Cardiac muscle cell (in vitro differentiated cells and primary cell): ENCODE results near the gene COX20. TPM values are rescaled to one million over a fixed set of nuclear protein-coding genes. Genes with fewer than 3 reads are reported as not detected.
A peak's percentile ranks its signal among the peaks of the same experiment; 100 is the strongest.

ENCODE experiments used
- DNase-seq, 2 donors: peaks; one replicate each; pipeline versions ENCODE4 v3.0.0 to v3.0.0-alpha.2; 2010 to 2017; ENCODE audit warnings: low read depth in 1 of 2, low spot score in 1 of 2
- H3K27ac ChIP-seq: fragments of 200-600 bp; sonication (generic); 2 replicates; pipeline ENCODE4 v1.5.1; 2016
- H3K27me3 ChIP-seq: fragments of 200-600 bp; sonication (generic); 2 replicates; pipeline ENCODE4 v1.6.0; 2016; ENCODE audit warnings: control low read depth
- H3K36me3 ChIP-seq: fragments of 200-600 bp; sonication (generic); 2 replicates; pipeline ENCODE4 v1.5.1; 2016; ENCODE audit warnings: control low read depth
- H3K4me1 ChIP-seq: fragments of 200-600 bp; sonication (generic); 2 replicates; pipeline ENCODE4 v1.8.1; 2017; ENCODE audit warnings: low read depth, mild to moderate bottlenecking, mixed run types
- H3K4me3 ChIP-seq: fragments of 200-600 bp; sonication (generic); 2 replicates; pipeline ENCODE4 v1.5.1; 2016; ENCODE audit warnings: mild to moderate bottlenecking
- H3K9me3 ChIP-seq: fragments of 200-600 bp; sonication (generic); 2 replicates; pipeline ENCODE4 v1.5.1; 2017; ENCODE audit warnings: low read depth, mild to moderate bottlenecking, control low read depth
- CTCF ChIP-seq: IDR thresholded peaks from 2 replicates; pipeline ENCODE4 v1.5.1; 2012; ENCODE audit warnings: low read depth, mild to moderate bottlenecking, low read length
- polyA plus RNA-seq: library from polyadenylated mRNA; unstranded; fragments of >200 nt; fragmentation: Nextera tagmentation; extraction: Ambion mirVana; gene quantifications from 2 replicates; pipeline ENCODE4 v1.2.1, GENCODE V29; 2016
- total RNA-seq: library from RNA; depleted of rRNA; stranded (reverse); fragments of >200 nt; gene quantifications from 2 replicates; pipeline ENCODE4 v1.2.3, GENCODE V29; 2016

Gene COX20
- total and polyA plus RNA-seq, 2 experiments from 2014 or later = 55.8 to 104 TPM

DNA sequence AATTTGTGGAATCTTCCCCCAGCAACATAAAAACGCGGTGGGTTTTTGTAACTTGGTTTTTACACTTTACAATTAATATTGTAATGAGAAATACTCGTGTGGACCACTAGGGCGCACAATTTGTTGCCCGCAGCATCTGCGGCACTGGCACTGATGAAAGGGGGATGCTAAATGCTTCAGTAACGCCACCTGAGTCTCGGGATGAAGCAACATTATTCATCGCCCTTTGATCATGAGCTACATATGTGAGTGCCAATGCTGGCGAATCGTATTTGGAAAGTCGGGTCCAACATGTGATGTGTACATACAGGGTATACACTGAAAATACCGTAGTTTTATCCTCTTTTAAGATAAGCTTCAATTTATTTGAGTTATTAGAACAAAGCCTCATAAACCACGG lies 34.2 kb upstream of the COX20 start:
- H3K4me3 ChIP-seq = no peak overlapping the region
- DNase-seq = peak; percentile 33 to 47
- H3K9me3 ChIP-seq = no peaks in the 10 kb centered on the region
- H3K4me1 ChIP-seq = no peaks in the 10 kb centered on the region
- H3K27ac ChIP-seq = no peak overlapping the region
- peak; percentile 52 for TF ChIP-seq CTCF
- no peaks in the 10 kb centered on the region for H3K27me3 ChIP-seq
- no peaks in the 10 kb centered on the region for H3K36me3 ChIP-seq

DNA sequence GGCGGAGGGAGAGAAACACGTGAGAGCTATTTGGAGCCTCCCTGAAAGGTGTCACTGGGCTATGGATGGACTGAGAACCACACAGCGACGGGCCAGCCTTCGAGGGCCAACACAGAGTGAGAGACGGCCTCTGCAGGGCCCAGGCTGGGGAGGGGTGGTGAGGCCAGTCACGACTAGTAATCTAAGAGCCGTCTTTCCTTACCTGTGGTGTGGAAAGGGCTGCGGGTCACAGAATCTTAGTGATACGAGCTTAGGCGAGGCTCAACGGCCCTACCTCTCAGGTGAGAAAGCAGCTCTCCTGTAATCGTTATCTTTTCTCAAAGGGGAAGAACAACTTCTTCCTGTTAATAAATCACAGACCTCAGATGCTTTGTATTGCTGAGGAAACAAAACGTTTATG lies 33.4 kb upstream of the COX20 start:
- no peaks in the 10 kb centered on the region for H3K9me3 ChIP-seq
- no peak overlapping the region for H3K4me3 ChIP-seq
- no peak overlapping the region for H3K27ac ChIP-seq
- H3K27me3 ChIP-seq = no peaks in the 10 kb centered on the region
- no peaks in the 10 kb centered on the region for H3K4me1 ChIP-seq
- no peaks in the 10 kb centered on the region for H3K36me3 ChIP-seq
- no peak for TF ChIP-seq CTCF
- no peak for DNase-seq

GRCh38 chr1:244802556-244803239 lies 32.8 kb upstream of the COX20 start:
- Histone ChIP-seq H3K27me3 (no peaks in the 10 kb centered on the region), H3K27ac (no peak overlapping the region), H3K4me1 (no peaks in the 10 kb centered on the region), H3K4me3 (no peak overlapping the region), H3K36me3 (no peaks in the 10 kb centered on the region), H3K9me3 (no peaks in the 10 kb centered on the region)
- no peak for DNase-seq
- no peak for TF ChIP-seq CTCF

- Histone ChIP-seq H3K36me3 (no peaks in the 10 kb centered on the region), H3K27me3 (no peaks in the 10 kb centered on the region), H3K4me1 (no peaks in the 10 kb centered on the region), H3K4me3 (no peak overlapping the region), H3K27ac (no peak overlapping the region), H3K9me3 (no peaks in the 10 kb centered on the region)
- no peak for TF ChIP-seq CTCF
- no peak for DNase-seq
These were observed 30.6 kb upstream of the COX20 start for GRCh38 chr1:244804841-244805240.

GRCh38 chr1:244807138-244807537 lies 28.3 kb upstream of the COX20 start:
- Histone ChIP-seq H3K27ac (no peak overlapping the region), H3K36me3 (no peaks in the 10 kb centered on the region), H3K27me3 (no peaks in the 10 kb centered on the region), H3K9me3 (no peaks in the 10 kb centered on the region), H3K4me3 (no peak overlapping the region), H3K4me1 (no peaks in the 10 kb centered on the region)
- TF ChIP-seq CTCF = no peak
- no peak for DNase-seq
